ENCODE data around the gene IL1RAPL1. TPM values are rescaled to one million over a fixed set of nuclear protein-coding genes. Genes with fewer than 3 reads are reported as not detected.

IL1RAPL1 gene
- total RNA-seq, 1 donor from 2014 or later, result 0.66 TPM

DNA sequence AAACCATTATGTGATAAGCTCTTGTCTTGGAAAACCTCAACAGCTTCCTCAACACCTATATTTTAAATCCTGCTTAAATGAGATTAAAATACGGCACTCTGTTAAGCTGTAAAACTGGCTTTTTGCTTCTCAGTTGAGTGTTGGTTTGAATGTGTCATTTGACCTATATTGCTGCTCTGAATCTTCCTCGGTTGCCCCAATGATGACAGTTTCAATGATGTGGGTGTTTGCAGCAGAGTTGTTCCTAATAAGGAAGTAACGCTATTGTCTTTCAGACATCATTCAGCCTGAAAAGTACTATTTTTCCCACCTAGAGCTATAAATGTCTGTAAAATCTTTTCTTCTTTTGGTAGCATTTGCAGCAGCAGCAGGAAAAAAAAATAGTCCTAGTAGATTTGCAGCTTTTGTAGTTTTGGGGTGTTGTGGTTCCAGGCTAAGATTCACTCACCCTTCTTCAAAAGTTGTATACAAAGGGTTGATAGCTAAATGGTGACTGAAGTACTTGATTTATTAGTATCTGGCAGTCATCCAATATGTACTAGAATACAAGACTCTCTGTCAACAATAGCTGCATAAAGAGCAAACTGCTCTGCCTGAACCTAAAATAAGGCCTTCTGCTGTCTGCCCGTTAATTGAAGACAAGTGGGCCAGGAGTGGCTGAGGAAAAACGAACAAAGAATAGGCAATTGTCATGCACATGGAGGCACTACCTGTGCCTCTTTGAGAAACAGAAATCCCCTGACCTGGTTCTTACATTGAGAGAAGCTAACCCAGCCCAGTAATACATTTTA is 333.1 kb downstream of the IL1RAPL1 start:
- Mint-ChIP-seq H3K27ac (ENCODE audit: unreplicated experiment) (no peak overlapping the region), H3K9me3 (ENCODE audit: unreplicated experiment) (no peaks in the 10 kb centered on the region), H3K36me3 (ENCODE audit: unreplicated experiment) (no peaks in the 10 kb centered on the region), H3K4me1 (ENCODE audit: low read depth, unreplicated experiment) (no peaks in the 10 kb centered on the region), H3K27me3 (ENCODE audit: unreplicated experiment) (no peaks in the 10 kb centered on the region), H3K4me3 (ENCODE audit: unreplicated experiment) (no peak overlapping the region)
- TF ChIP-seq, protein P1, sequence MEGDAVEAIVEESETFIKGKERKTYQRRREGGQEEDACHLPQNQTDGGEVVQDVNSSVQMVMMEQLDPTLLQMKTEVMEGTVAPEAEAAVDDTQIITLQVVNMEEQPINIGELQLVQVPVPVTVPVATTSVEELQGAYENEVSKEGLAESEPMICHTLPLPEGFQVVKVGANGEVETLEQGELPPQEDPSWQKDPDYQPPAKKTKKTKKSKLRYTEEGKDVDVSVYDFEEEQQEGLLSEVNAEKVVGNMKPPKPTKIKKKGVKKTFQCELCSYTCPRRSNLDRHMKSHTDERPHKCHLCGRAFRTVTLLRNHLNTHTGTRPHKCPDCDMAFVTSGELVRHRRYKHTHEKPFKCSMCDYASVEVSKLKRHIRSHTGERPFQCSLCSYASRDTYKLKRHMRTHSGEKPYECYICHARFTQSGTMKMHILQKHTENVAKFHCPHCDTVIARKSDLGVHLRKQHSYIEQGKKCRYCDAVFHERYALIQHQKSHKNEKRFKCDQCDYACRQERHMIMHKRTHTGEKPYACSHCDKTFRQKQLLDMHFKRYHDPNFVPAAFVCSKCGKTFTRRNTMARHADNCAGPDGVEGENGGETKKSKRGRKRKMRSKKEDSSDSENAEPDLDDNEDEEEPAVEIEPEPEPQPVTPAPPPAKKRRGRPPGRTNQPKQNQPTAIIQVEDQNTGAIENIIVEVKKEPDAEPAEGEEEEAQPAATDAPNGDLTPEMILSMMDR (IDR thresholded peaks at IDR 0.05; ENCODE audit: partially characterized antibody, unreplicated experiment), result no peak
- no peak for DNase-seq

DNA sequence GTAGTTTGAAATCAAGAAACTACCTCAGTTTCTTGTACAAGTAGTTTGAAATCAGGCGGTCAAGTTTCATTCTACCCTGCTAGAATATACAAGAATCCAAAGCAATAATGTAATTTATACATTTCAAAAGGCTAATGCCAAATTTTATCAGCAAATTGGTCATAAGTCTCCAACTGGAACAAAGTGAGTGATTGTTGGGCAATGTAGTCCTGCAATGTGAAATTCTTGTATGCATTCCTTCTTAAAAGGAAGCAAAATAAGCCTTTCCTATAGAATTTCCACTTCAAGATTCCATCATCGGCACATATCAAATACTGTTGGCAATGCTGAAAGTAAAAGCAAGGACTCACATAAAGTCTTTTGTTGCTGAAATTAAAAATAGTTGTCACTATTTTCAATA is 334.9 kb downstream of the IL1RAPL1 start:
- Mint-ChIP-seq H3K4me3 (ENCODE audit: unreplicated experiment) (no peak overlapping the region), H3K4me1 (ENCODE audit: low read depth, unreplicated experiment) (no peaks in the 10 kb centered on the region), H3K36me3 (ENCODE audit: unreplicated experiment) (no peaks in the 10 kb centered on the region), H3K27me3 (ENCODE audit: unreplicated experiment) (no peaks in the 10 kb centered on the region), H3K27ac (ENCODE audit: unreplicated experiment) (no peak overlapping the region), H3K9me3 (ENCODE audit: unreplicated experiment) (no peaks in the 10 kb centered on the region)
- no peak for DNase-seq
- TF ChIP-seq, protein P1 (IDR thresholded peaks at IDR 0.05; ENCODE audit: partially characterized antibody, unreplicated experiment), result no peak

DNA sequence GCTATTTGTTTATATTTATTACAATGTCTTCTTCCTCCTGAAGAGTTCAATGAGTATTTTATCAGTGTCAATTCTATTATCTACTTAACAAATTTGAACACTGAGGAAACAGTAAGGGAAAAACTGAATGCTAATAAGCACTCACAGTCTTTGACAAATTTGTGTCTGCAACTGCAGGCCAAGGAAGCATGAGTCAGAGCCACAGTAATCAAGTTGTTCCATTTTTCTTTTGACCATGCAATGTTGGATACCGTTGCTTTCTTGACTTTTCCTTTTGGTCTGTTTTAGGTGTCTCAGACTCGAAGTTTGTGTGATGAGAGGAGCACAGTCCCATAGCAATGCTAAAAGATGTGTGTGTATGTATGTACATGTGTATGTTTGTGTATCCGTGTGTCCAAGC is 359.6 kb downstream of the IL1RAPL1 start:
- Mint-ChIP-seq H3K27ac (ENCODE audit: unreplicated experiment) (no peak overlapping the region), H3K27me3 (ENCODE audit: unreplicated experiment) (no peaks in the 10 kb centered on the region), H3K4me3 (ENCODE audit: unreplicated experiment) (no peak overlapping the region), H3K9me3 (ENCODE audit: unreplicated experiment) (no peaks in the 10 kb centered on the region), H3K36me3 (ENCODE audit: unreplicated experiment) (no peaks in the 10 kb centered on the region), H3K4me1 (ENCODE audit: low read depth, unreplicated experiment) (no peaks in the 10 kb centered on the region)
- no peak for DNase-seq
- TF ChIP-seq, protein P1 (IDR thresholded peaks at IDR 0.05; ENCODE audit: partially characterized antibody, unreplicated experiment), result no peak

DNA sequence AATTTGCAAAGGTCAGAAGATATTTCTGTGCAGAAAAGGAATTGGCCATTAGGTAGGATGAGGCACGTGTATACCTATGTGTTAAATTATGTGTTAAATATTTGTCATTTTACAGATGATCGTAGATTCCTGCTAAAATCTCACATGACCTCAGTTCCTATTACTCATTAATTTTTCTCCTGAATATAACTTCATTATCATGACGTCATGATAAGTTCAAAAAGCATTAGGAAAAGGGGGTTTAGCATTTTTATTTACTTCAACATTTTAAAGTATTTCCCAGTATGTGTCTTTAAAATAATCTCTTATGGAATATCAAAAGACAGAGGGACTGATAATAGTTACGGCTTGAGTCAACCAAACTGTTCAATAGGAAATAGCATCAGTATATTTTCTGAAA is 372.8 kb downstream of the IL1RAPL1 start:
- Mint-ChIP-seq H3K9me3 (ENCODE audit: unreplicated experiment) (no peaks in the 10 kb centered on the region), H3K36me3 (ENCODE audit: unreplicated experiment) (no peaks in the 10 kb centered on the region), H3K4me3 (ENCODE audit: unreplicated experiment) (no peak overlapping the region), H3K27ac (ENCODE audit: unreplicated experiment) (no peak overlapping the region), H3K27me3 (ENCODE audit: unreplicated experiment) (no peaks in the 10 kb centered on the region), H3K4me1 (ENCODE audit: low read depth, unreplicated experiment) (no peaks in the 10 kb centered on the region)
- TF ChIP-seq, protein P1 (IDR thresholded peaks at IDR 0.05; ENCODE audit: partially characterized antibody, unreplicated experiment), result no peak
- no peak for DNase-seq

DNA sequence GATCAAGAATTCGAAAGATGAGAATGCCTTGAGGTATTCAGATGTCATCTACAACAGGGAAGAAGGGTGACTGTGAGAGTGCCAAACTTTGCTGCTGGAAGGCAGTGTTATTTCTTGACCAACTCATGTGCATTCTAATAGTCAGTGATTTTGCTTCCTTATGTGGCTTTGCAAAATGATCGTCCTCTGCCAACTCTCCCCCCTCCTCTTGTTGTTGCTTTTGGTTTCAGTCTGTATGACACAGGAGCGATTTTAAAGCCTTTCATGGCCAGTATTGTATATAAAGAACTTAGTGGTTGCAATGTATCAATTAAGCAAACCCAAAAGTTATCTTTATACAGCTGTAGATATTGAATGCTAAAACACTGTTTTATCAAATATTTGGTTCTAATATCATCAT is 379.1 kb downstream of the IL1RAPL1 start:
- Mint-ChIP-seq H3K4me3 (ENCODE audit: unreplicated experiment) (no peak overlapping the region), H3K36me3 (ENCODE audit: unreplicated experiment) (no peaks in the 10 kb centered on the region), H3K9me3 (ENCODE audit: unreplicated experiment) (no peaks in the 10 kb centered on the region), H3K27ac (ENCODE audit: unreplicated experiment) (no peak overlapping the region), H3K4me1 (ENCODE audit: low read depth, unreplicated experiment) (no peaks in the 10 kb centered on the region), H3K27me3 (ENCODE audit: unreplicated experiment) (no peaks in the 10 kb centered on the region)
- no peak for DNase-seq
- TF ChIP-seq, protein P1 (IDR thresholded peaks at IDR 0.05; ENCODE audit: partially characterized antibody, unreplicated experiment), result no peak

Data from glutamatergic neuron (in vitro differentiated cells).